HK-2 (cell line): ENCODE data around the gene GRK7.
A peak's percentile ranks its signal among the peaks of the same experiment; 100 is the strongest.

Experiments used
- DNase-seq: peaks from one replicate; pipeline ENCODE4 v3.0.0-alpha.2; 2018; ENCODE audit not compliant: unreplicated experiment

Gene GRK7, protein sequence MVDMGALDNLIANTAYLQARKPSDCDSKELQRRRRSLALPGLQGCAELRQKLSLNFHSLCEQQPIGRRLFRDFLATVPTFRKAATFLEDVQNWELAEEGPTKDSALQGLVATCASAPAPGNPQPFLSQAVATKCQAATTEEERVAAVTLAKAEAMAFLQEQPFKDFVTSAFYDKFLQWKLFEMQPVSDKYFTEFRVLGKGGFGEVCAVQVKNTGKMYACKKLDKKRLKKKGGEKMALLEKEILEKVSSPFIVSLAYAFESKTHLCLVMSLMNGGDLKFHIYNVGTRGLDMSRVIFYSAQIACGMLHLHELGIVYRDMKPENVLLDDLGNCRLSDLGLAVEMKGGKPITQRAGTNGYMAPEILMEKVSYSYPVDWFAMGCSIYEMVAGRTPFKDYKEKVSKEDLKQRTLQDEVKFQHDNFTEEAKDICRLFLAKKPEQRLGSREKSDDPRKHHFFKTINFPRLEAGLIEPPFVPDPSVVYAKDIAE (N-terminal part only)

GRCh38 chr3:141763088-141763750 is at the start of gene GRK7:
Gene GRK7, plus strand, starts transcription at chr3:141763408. Its CDS starts 14,877 bp downstream, at chr3:141778285.
- DNase-seq = no peak

DNA sequence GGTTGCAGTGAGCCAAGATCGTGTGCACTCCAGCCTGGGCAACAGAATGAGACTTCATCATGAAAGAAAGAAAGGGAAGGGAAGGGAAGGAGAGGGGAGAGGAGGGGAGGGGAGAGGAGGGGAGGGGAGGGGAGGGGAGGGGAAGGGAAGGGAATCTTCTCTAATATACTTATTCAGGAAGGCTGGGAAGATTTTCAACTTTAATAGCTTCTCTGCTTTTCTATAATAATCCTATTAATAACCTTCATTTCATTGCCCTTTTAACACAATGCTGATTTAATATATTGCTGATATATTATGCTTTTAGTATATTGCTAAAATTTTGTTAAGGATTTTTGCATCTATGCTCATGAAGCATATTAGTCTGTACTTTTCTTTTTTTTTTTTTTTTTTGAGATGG is 48.5 kb upstream of the GRK7 start:
- DNase-seq = no peak

DNA sequence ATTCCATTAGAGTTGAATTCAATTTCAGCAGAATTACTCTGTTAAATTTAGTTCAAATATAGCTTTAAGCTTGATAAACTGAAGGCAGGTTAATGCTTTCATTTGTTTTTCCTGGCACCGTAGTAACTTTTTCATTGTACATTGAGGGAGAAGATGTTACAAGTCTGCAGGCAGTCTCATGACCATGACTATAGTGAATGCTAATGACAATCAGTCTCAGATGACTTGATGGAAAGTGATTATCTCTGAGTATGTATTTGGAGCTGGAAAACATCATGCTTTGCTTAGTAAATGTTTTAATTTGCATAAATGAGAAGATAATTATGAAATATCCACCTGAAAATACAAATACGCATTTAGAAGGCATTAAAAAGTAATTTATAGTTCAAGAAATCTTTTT is 41.1 kb upstream of the GRK7 start:
- no peak for DNase-seq

DNA sequence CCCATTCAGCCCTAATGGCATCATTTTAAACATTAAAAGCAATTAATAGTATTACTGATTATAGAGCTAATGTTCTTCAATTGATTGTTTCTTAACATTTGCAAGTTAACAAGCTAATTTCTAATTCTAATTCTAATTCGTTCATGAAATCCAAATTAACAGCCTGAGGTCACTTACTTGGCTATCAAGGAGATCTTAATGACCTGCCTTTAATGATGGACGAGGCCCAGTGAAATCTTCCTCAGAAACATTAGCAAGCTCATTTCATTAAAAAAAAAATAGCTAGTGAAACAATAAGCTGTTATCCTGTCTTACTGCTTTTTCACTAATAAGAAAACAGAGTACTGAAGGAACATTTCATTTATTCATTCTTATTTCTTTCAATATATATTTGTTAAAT is 40.6 kb upstream of the GRK7 start:
- no peak for DNase-seq

- DNase-seq = no peak
Measured at GRCh38 chr3:141723255-141723654, 40.0 kb upstream of the GRK7 start.

GRCh38 chr3:141724186-141724585 is 39.0 kb upstream of the GRK7 start:
- no peak for DNase-seq

GRCh38 chr3:141725036-141725435 is 38.2 kb upstream of the GRK7 start:
- no peak for DNase-seq

DNA sequence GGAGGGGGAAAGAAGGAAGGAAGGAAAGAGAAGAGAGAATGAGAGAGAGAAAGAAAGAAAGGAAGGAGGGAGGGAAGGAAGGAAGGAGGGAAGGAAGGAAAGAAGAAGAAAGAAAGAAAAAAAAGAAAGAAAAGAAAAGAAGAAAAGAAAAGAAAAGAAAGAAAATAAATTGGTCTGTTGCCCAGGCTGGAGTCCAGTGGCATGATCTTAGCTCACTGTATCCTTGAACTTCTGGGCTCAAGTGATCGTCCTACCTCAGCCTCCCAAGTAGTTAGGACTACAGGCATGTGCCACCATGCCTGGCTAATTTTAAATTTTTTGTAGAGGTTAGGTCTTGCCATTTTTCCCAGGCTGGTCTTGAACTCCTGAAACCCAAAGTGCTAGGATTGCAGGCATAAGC is 36.7 kb upstream of the GRK7 start:
- DNase-seq = no peak

DNA sequence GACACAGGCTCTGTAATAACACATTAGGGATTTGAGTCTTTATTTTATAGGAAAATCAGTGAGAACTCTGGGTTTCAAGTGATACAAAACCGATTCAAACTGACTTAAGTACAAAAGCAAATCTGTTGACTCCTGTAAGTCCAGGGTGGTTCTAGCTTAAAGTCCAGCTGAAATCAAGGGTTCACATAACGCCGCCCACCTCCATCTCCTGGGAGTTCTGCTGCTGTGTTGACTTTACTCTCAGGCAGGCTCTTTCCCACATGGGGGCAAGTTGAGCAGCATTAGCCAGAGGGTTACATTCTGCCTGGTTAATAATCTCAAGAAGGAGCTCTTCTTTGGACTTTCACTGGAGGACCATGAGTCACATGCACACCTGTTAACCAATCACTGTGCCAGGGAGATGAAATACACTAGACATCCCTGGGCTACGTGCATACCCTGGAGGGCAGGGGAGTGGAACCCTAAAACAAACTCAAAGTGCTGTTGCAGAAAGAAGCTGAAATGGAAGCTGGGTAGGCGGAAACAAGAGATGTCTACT is 34.8 kb upstream of the GRK7 start:
- no peak for DNase-seq

DNA sequence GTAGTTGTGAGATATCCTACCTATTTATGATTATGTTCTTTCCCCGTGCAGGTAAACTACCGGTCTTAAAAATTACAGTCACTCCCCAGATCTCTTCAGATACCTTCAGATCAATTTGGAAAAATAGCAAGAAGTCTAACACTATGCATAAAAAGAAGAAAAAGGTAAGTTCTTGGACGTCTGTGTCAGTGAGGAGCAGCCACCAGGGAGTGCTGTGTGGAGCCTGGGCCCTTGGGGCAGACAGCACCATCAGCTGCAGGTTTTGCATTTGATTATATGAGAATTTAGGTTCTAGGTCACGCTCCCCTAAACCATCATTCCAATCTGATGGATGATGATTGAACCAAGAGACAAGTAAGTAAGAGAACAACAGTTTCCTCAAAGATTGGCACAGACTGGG is 34.0 kb upstream of the GRK7 start:
- no peak for DNase-seq

DNA sequence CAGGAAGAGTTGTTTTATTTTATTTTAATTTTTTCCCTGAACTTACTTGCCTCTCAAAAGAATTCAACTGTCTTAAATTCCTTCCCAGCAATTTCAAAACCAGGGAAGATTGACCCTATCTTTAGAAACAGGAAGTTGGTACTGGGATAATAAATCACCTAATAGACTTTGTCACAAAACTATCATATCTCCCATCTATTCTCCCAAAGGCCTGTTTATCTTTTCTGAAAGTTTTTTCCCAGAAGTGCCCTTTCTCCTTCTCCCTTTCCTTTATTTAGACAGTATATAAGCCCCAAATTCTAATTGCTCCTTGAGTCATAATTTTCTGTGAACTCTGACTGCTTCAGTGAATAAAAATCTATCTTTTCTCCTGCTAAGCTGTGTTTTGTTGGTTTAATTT is 28.0 kb upstream of the GRK7 start:
- no peak for DNase-seq

- no peak for DNase-seq
Measured at GRCh38 chr3:141735770-141736465, 27.3 kb upstream of the GRK7 start.

- DNase-seq = no peak
Measured at GRCh38 chr3:141737093-141737492, 26.1 kb upstream of the GRK7 start.

GRCh38 chr3:141737678-141738021 is 25.6 kb upstream of the GRK7 start:
- no peak for DNase-seq

DNA sequence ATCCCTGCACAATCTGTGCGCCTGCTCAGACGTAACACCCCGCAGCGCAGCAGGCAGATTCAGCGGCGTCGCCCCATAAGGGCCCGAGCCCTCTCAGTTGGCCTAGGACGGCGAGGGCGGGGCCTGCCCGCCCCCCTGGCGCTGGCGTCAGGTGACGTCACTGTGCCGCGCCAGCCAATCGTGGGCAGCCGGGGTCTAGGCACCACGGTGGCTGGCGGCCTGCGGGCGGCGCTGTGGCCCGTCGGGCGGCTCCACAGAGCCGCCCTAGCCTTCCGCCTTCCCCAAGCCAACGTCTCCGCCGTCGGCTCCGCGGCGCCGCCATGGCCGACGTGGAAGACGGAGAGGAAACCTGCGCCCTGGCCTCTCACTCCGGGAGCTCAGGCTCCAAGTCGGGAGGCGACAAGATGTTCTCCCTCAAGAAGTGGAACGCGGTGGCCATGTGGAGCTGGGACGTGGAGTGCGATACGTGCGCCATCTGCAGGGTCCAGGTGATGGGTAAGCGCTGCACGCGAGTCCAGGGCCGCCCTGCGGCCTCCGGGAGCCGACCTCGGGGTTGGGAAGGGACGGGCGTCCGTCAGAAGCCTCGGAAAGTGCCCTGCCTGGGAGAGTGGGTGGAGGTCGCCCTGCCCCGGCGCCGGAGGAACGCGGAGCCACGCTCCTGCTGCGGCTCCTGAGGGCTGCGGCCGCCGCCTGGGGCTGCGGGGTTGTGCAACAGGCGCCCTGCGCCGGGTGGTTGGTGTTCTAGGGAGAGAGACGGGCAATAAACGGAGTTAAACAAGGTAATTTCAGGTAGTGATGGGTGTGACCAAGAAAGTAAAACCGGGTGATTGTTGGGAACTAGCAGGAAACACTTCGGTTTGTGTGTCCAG is 25.0 kb upstream of the GRK7 start, which contains the start of gene RNF7:
Gene RNF7, plus strand, starts transcription at position 277 of the 869 bp plus-strand sequence. Its CDS starts 44 bp downstream, at position 321.
- peak; percentile 96 for DNase-seq

GRCh38 chr3:141738891-141739363 is 24.3 kb upstream of the GRK7 start:
- DNase-seq = peak; percentile 33

DNA sequence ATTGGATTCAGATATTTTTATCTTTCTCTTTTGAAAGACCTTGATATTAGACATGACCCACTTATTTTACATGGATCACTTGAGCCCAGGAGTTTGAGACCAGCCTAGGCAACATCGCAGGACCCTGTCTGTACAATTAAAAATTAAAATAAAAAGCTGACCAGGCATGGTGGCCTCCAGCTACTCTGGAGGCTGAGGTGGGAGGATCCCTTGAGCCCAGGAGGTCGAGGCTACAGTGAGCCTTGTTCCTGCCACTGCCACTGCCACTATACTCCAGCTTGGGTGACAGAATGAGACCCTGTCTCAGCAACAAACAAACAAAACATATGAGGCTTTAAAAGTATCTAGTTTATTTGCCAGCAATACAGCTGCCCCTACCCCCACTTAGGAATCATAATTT is 23.5 kb upstream of the GRK7 start:
- no peak for DNase-seq

DNA sequence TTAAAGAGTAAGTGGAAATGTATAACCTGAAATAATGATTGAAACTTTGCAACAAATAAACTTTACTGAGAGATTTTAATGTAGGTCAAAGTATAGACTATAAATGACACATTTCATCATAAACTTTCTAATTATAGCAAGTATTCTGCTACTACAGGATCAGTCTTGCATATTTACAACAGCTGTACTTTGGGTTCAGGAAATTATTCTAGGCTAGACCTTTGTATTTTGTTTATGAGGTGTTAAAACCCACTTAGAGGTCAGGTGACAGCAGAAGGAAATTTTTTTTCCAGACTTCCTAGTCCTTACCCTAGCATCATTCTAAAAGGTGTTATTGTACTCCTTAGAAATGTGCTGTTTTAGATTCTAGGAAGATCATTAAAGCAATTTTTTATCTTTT is 22.9 kb upstream of the GRK7 start:
- DNase-seq = no peak

GRCh38 chr3:141743305-141743704 is 19.9 kb upstream of the GRK7 start:
- no peak for DNase-seq

GRCh38 chr3:141746962-141747361 is 16.2 kb upstream of the GRK7 start:
- DNase-seq = no peak

- DNase-seq = no peak
Measured at GRCh38 chr3:141753399-141753798, 9.8 kb upstream of the GRK7 start.
